GM12872 (cell line): ENCODE results near the gene DLST.

ENCODE experiments used
- CTCF ChIP-seq: IDR thresholded peaks from 3 replicates; pipeline ENCODE4 v1.5.1; 2011; ENCODE audit warnings: low read depth, mild to moderate bottlenecking, low read length, moderate library complexity; ENCODE audit not compliant: insufficient read depth

DLST gene

GRCh38 chr14:74863274-74863673, 18.4 kb upstream of the DLST start:
- no peak for TF ChIP-seq CTCF

GRCh38 chr14:74864198-74864597, 17.5 kb upstream of the DLST start:
- no peak for TF ChIP-seq CTCF

GRCh38 chr14:74865156-74865555, 16.6 kb upstream of the DLST start:
- TF ChIP-seq CTCF: no peak

GRCh38 chr14:74866708-74867389, 14.9 kb upstream of the DLST start:
- no peak for TF ChIP-seq CTCF

GRCh38 chr14:74867673-74868072, 14.0 kb upstream of the DLST start:
- TF ChIP-seq CTCF: no peak

- no peak for TF ChIP-seq CTCF
These were observed 13.0 kb upstream of the DLST start for GRCh38 chr14:74868739-74869138.

- no peak for TF ChIP-seq CTCF
These were observed 9.9 kb upstream of the DLST start for GRCh38 chr14:74871819-74872218.
